OCI-LY1 (cell line): Measurements from ENCODE around the gene VIT.

Source experiments
- H2AFZ ChIP-seq: fragments of 200-600 bp; sonication (generic), shearing (Covaris generic); 2 replicates; pipeline ENCODE4 v1.6.0; 2014; ENCODE audit warnings: antibody characterized with exemption, mild to moderate bottlenecking, low read length
- H3F3A ChIP-seq: fragments of 200-600 bp; sonication (generic), shearing (Covaris generic); 2 replicates; pipeline ENCODE4 v1.6.0; 2014; ENCODE audit warnings: mild to moderate bottlenecking, antibody characterized with exemption, low read length, moderate library complexity; ENCODE audit not compliant: insufficient read depth
- H3K27ac ChIP-seq: fragments of 200-600 bp; sonication (generic); 2 replicates; pipeline ENCODE4 v1.5.1; 2014; ENCODE audit warnings: low read length, mixed run types, mild to moderate bottlenecking, low read depth; ENCODE audit not compliant: poor library complexity, severe bottlenecking
- H3K27me3 ChIP-seq: fragments of 200-600 bp; sonication (generic); 2 replicates; pipeline ENCODE4 v1.6.0; 2014; ENCODE audit warnings: antibody characterized with exemption, mild to moderate bottlenecking, low read length, moderate library complexity; ENCODE audit not compliant: insufficient read depth
- H3K36me3 ChIP-seq: fragments of 200-600 bp; sonication (generic); 2 replicates; pipeline ENCODE4 v1.6.1; 2014; ENCODE audit warnings: mild to moderate bottlenecking, antibody characterized with exemption, low read length, moderate library complexity, mixed read lengths; ENCODE audit not compliant: insufficient read depth
- H3K4me1 ChIP-seq: fragments of 200-600 bp; sonication (generic); 2 replicates; pipeline ENCODE4 v1.5.1; 2014; ENCODE audit warnings: mild to moderate bottlenecking, low read length, moderate library complexity; ENCODE audit not compliant: insufficient read depth, severe bottlenecking
- H3K4me2 ChIP-seq: fragments of 200-600 bp; sonication (generic), shearing (Covaris generic); 2 replicates; pipeline ENCODE4 v1.6.1; 2014; ENCODE audit warnings: low read length
- H3K4me3 ChIP-seq: fragments of 200-600 bp; sonication (generic); 2 replicates; pipeline ENCODE4 v1.5.1; 2014; ENCODE audit warnings: low read length, low read depth, mild to moderate bottlenecking, mixed read lengths; ENCODE audit not compliant: poor library complexity, severe bottlenecking
- H3K79me2 ChIP-seq: fragments of 200-600 bp; shearing (Covaris generic); 2 replicates; pipeline ENCODE4 v1.6.1; 2016; ENCODE audit warnings: mixed run types, low read length, mixed read lengths; ENCODE audit not compliant: insufficient read depth
- H3K9ac ChIP-seq: fragments of 200-600 bp; sonication (generic), shearing (Covaris generic); 2 replicates; pipeline ENCODE4 v1.6.1; 2014; ENCODE audit warnings: mild to moderate bottlenecking, low read length, mixed read lengths
- H3K9me2 ChIP-seq: fragments of 200-600 bp; sonication (generic), shearing (Covaris generic); 2 replicates; pipeline ENCODE4 v1.6.1; 2014; ENCODE audit warnings: low read depth, mild to moderate bottlenecking, low read length, mixed read lengths
- H3K9me3 ChIP-seq: fragments of 200-600 bp; shearing (Covaris generic); 2 replicates; pipeline ENCODE4 v1.6.1; 2014; ENCODE audit warnings: low read length, mixed read lengths
- H4K20me1 ChIP-seq: fragments of 200-600 bp; sonication (generic), shearing (Covaris generic); 2 replicates; pipeline ENCODE4 v1.6.0; 2016; ENCODE audit warnings: mild to moderate bottlenecking, low read length; ENCODE audit not compliant: insufficient read depth
- EZH2 ChIP-seq: fragments of 200-600 bp; sonication (generic), shearing (Covaris generic); IDR thresholded peaks from 2 replicates; pipeline ENCODE4 v1.8.0; 2017; ENCODE audit warnings: borderline replicate concordance, mixed run types, mild to moderate bottlenecking, antibody characterized with exemption, low read length, moderate library complexity, mixed read lengths
- TF ChIP-seq, protein P1 (sequence below): fragments of 200-600 bp; sonication (generic), shearing (Covaris generic); IDR thresholded peaks from 2 replicates; pipeline ENCODE4 v1.5.1; 2017; ENCODE audit warnings: mild to moderate bottlenecking, antibody characterized with exemption, low read length, moderate library complexity, mixed read lengths

The VIT gene

DNA sequence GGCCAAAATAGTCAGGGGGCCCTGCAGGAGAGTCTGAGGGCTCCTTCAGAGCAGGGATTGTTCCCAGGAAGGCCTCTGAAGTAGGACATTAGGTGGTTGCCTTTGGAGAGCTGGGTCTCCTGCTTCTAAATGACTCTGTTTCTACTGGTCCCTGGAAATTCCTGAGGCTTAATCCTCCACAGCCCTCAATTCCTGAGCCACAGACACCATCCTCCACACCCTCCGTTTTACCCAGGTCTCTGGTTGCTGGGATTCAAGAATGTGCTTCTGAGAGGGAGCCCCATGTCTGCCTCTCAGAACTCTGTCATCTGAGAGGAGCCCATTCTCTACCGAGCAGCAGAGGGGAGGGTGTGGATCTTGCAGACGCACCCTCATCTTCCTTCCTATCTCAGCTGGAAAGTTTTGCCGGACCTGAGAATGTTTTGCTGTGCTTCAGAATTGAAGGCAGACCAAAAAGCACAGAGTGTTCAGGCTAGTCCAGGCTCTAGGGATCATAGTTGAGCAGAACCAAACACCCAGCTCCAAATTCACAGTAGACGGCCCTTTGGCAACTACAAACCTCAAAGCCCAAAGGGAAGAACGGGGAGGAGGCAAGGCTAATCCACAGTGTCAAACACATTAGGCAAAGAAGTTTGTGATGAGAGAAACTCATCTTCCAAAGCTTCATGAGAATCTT is 8.1 kb downstream of the VIT start:
- Histone ChIP-seq H3K4me1 (no peaks in the 10 kb centered on the region), H3K36me3 (no peaks in the 10 kb centered on the region), H3K9ac (no peak overlapping the region), H3K4me3 (no peak overlapping the region), H2AFZ (no peak overlapping the region), H3K4me2 (no peak overlapping the region), H3F3A (no peaks in the 10 kb centered on the region), H4K20me1 (no peaks in the 10 kb centered on the region), H3K27ac (no peak overlapping the region), H3K9me3 (no peaks in the 10 kb centered on the region), H3K27me3 (no peaks in the 10 kb centered on the region), H3K9me2 (no peaks in the 10 kb centered on the region), H3K79me2 (no peaks in the 10 kb centered on the region)
- TF ChIP-seq, protein P1, sequence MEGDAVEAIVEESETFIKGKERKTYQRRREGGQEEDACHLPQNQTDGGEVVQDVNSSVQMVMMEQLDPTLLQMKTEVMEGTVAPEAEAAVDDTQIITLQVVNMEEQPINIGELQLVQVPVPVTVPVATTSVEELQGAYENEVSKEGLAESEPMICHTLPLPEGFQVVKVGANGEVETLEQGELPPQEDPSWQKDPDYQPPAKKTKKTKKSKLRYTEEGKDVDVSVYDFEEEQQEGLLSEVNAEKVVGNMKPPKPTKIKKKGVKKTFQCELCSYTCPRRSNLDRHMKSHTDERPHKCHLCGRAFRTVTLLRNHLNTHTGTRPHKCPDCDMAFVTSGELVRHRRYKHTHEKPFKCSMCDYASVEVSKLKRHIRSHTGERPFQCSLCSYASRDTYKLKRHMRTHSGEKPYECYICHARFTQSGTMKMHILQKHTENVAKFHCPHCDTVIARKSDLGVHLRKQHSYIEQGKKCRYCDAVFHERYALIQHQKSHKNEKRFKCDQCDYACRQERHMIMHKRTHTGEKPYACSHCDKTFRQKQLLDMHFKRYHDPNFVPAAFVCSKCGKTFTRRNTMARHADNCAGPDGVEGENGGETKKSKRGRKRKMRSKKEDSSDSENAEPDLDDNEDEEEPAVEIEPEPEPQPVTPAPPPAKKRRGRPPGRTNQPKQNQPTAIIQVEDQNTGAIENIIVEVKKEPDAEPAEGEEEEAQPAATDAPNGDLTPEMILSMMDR, result no peak
- TF ChIP-seq EZH2, result no peak

DNA sequence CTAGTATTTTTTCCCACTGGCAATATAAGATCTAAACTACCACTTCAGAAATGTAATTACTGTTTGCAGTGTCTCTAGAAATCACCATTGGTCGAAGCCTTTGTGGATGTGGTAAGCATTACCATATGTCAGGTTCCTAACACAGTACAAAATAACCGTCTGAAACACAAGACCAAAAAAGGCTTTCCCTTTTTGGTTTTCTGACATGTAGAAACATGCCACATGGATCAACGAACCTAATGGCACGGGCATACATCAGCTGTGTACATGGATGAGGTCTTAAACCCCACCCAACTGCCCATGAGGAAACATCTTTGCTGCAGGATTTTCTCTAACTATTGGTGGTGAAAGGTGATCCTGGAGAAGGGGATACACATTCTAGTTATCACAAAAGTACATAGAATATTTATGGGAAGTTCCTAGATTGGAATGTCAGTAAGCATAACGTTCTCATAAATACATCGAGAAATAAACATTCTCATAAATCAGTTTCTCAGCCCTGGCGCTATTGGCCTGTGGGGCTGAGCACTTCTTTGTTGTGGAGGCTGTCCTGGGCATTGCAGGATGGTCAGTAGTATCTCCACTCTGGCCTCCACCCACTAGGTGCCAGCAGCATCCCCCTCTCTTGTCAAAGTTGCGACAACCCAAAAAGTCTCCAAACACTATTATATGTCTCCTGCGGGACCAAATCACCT is 9.0 kb downstream of the VIT start:
- Histone ChIP-seq H3F3A (no peaks in the 10 kb centered on the region), H3K4me3 (no peak overlapping the region), H3K9me2 (no peaks in the 10 kb centered on the region), H3K27me3 (no peaks in the 10 kb centered on the region), H3K27ac (no peak overlapping the region), H3K4me2 (no peak overlapping the region), H3K9me3 (no peaks in the 10 kb centered on the region), H3K79me2 (no peaks in the 10 kb centered on the region), H2AFZ (no peak overlapping the region), H3K4me1 (no peaks in the 10 kb centered on the region), H3K9ac (no peak overlapping the region), H4K20me1 (no peaks in the 10 kb centered on the region), H3K36me3 (no peaks in the 10 kb centered on the region)
- TF ChIP-seq, protein P1, result no peak
- TF ChIP-seq EZH2, result no peak

DNA sequence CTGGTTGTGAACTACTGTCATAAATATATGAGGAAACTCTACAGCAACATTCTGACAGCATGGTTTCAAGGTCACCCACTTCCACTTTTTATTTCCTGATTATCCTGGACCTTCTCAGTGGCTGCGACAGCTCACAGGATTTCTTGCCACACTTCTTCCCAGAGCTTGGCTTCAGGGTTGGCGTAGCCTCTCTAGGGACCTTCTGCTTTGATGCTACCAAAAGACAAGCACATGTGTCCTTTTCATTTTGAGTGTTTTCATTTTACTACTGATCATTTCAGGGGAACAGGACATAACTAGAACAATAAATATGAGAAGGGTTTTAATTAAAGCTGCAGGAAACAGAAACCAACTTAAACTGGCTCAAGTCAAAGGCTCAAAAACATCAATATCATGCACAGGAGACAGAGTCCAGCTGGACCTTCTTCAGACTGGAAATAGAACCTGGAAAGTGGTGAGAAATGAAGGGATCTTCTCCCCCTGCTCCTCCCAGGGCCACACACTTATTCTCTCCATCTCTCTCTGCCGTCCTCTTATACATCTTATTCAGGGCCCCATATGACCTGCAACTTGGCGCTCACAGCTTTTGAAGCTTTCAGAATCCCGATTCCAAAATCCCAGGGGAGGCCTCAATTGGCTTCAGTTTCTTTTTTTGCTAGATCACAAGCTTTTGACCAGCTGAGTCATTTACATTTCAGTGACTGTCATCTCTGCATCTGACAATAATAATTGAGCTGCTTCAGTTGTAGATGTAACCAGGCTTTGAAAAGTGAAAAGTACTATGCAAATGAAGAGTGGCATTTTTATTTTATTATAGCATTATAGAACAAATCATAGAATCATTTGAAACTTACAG is 9.7 kb downstream of the VIT start:
- TF ChIP-seq, protein P1, result no peak
- TF ChIP-seq EZH2, result no peak
- Histone ChIP-seq H3K4me2 (no peak overlapping the region), H2AFZ (no peak overlapping the region), H3K27me3 (no peaks in the 10 kb centered on the region), H3F3A (no peaks in the 10 kb centered on the region), H3K27ac (no peak overlapping the region), H3K36me3 (no peaks in the 10 kb centered on the region), H3K4me1 (no peaks in the 10 kb centered on the region), H4K20me1 (no peaks in the 10 kb centered on the region), H3K4me3 (no peak overlapping the region), H3K9ac (no peak overlapping the region), H3K9me2 (no peaks in the 10 kb centered on the region), H3K9me3 (peaks cover 6% of the 10 kb centered on the region; the same call in 1 of the 2 replicates), H3K79me2 (no peaks in the 10 kb centered on the region)
